HG03558 (cell line): ENCODE results near the gene SIGLECL1.

Experiments used
- ATAC-seq: cut with Tn5 transposase; IDR thresholded peaks from one replicate; pipeline ENCODE4 v1.9.1; 2021; ENCODE audit warnings: moderate number of reproducible peaks; ENCODE audit not compliant: unreplicated experiment; ENCODE audit errors: extremely low read depth

SIGLECL1 gene

GRCh38 chr19:51294211-51294976, 43.5 kb downstream of the SIGLECL1 start:
- no peak for ATAC-seq

GRCh38 chr19:51294977-51295375, 44.1 kb downstream of the SIGLECL1 start:
- ATAC-seq: no peak

- ATAC-seq: no peak
Measured at GRCh38 chr19:51295382-51296126, 44.7 kb downstream of the SIGLECL1 start.

- ATAC-seq: no peak
Measured at GRCh38 chr19:51296336-51297093, 45.6 kb downstream of the SIGLECL1 start.

GRCh38 chr19:51297406-51297805, 46.5 kb downstream of the SIGLECL1 start:
- ATAC-seq: no peak

- no peak for ATAC-seq
Measured at GRCh38 chr19:51301266-51301665, 50.4 kb downstream of the SIGLECL1 start.

- no peak for ATAC-seq
Measured at GRCh38 chr19:51305479-51305878, 54.6 kb downstream of the SIGLECL1 start.

GRCh38 chr19:51311351-51312257, 60.7 kb downstream of the SIGLECL1 start, which contains the start of gene IGLON5:
TSS of gene IGLON5 (plus strand) at chr19:51311644. CDS start at chr19:51311848, 204 bp downstream.
- no peak for ATAC-seq

GRCh38 chr19:51316688-51317087, 65.8 kb downstream of the SIGLECL1 start:
- no peak for ATAC-seq

- ATAC-seq: no peak
Measured at GRCh38 chr19:51317376-51317775, 66.5 kb downstream of the SIGLECL1 start.

GRCh38 chr19:51317968-51318367, 67.1 kb downstream of the SIGLECL1 start:
- ATAC-seq: no peak
